ENCODE measurements around the gene PICALM. TPM values are rescaled to one million over a fixed set of nuclear protein-coding genes. Genes with fewer than 3 reads are reported as not detected.

PICALM gene
- polyA plus RNA-seq, 3 donors: 227 to 296 (median 288) TPM

- no peak for DNase-seq (ENCODE audit: extremely low read depth in 1 of 11, low read depth in 9 of 11, low spot score in 4 of 11)
Observed at GRCh38 chr11:86062719-86063118, 6.2 kb downstream of the PICALM start.

DNA sequence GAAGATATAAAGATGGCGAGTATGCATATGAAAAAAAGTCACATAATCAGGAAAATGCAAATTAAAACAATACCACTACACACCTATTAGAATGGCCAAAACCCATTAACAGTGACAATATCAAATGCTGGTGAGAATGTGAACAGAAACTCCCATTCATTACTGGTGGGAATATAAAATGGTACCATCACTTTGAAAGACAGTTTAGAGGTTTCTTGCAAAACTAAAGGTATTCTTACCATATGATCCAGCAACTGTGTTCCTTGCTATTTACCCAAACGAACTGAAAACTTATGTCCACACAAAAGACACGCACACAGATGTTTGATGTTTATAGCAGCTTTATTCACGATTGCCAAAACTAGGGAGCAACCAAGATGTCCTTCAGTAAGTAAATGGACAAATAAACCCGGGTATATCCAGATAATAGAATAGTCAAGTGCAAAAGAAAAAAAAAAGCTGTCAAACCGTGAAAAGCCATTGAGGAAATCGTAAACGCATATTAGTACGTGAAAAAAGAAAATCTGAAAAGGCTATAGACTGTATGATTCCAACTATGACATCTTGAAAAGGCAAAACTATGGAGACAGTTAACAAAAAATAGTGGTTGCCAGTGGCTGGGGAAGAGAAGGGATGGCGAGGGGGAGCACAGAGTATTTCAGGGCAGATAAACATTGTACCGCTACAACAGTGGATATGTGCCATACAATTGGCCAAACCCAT is 7.2 kb downstream of the PICALM start:
- DNase-seq (ENCODE audit: extremely low read depth in 1 of 11, low read depth in 9 of 11, low spot score in 4 of 11): no peak

DNA sequence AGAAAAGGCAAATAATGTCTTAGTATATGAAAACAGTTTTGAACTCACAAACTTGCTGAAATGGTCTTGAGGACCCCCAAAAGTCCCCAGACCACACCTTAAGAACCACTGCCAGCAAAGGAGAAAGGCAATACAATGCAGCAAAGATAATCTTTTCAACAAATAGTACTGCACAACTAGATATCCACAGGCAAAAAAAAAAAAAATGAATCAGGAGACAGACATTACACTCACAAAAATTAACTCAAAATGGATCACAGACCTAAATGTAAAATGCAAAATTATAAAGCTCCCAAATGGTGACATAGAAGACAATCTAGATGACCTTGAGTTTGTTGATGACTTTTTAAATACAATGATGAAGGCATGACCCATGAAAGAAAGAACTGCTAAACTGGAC is 8.3 kb downstream of the PICALM start:
- no peak for DNase-seq (ENCODE audit: extremely low read depth in 1 of 11, low read depth in 9 of 11, low spot score in 4 of 11)

GRCh38 chr11:86058360-86058759 is 10.5 kb downstream of the PICALM start:
- DNase-seq (ENCODE audit: extremely low read depth in 1 of 11, low read depth in 9 of 11, low spot score in 4 of 11): no peak

DNA sequence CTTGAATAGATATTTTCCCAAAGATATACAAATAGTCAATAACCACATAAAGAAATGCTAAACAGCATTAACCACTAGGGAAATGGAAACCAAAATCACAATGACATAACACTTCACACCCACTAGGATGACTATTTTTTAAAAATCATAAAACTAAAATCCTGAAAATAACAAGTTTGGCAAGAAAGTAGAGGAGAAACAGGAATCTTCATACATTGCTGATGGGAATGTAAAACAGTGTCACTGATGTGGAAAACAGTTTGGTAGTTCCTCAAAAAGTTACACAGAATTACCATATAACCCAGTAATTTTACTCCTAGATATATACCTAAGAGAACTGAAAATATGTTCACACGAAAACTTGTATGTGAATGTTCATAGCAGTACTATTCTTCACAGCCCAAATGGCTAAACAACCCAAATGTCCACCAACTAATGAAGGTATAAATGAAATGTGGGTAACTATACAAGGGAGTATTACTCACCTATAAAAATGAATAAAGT is 12.5 kb downstream of the PICALM start:
- no peak for DNase-seq (ENCODE audit: extremely low read depth in 1 of 11, low read depth in 9 of 11, low spot score in 4 of 11)

- no peak for DNase-seq (ENCODE audit: extremely low read depth in 1 of 11, low read depth in 9 of 11, low spot score in 4 of 11)
Observed at GRCh38 chr11:86052693-86053641, 15.9 kb downstream of the PICALM start.

GRCh38 chr11:86050196-86050709 is 18.6 kb downstream of the PICALM start:
- DNase-seq (ENCODE audit: extremely low read depth in 1 of 11, low read depth in 9 of 11, low spot score in 4 of 11): no peak

GRCh38 chr11:86047275-86047991 is 21.5 kb downstream of the PICALM start:
- DNase-seq (ENCODE audit: extremely low read depth in 1 of 11, low read depth in 9 of 11, low spot score in 4 of 11): no peak

- DNase-seq (ENCODE audit: extremely low read depth in 1 of 11, low read depth in 9 of 11, low spot score in 4 of 11): no peak
Observed at GRCh38 chr11:86046116-86046515, 22.8 kb downstream of the PICALM start.

- no peak for DNase-seq (ENCODE audit: extremely low read depth in 1 of 11, low read depth in 9 of 11, low spot score in 4 of 11)
Observed at GRCh38 chr11:86043765-86044503, 24.9 kb downstream of the PICALM start.

DNA sequence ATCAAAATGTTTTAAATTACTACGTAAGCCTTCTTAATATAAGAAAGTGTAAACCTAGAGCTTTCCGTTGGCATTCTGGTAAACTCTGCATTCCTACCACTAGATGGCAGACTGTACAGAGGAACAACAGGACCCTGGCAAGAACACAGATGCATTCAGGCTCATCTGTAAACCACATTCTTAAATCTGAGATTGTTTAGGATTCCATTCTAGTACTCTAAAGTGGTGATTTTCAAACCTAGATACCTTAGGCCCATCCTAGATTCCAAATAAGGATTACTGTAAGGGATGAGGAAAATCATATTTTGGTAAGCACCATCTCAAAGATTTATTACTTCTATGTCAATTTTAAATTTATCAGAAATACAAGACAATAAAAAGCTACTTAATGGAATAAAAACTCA is 26.9 kb downstream of the PICALM start:
- DNase-seq (ENCODE audit: extremely low read depth in 1 of 11, low read depth in 9 of 11, low spot score in 4 of 11): peak; percentile 76 to 94 (median 88)

GRCh38 chr11:86040919-86041850 is 27.7 kb downstream of the PICALM start:
- DNase-seq (ENCODE audit: extremely low read depth in 1 of 11, low read depth in 9 of 11, low spot score in 4 of 11): no peak

- DNase-seq (ENCODE audit: extremely low read depth in 1 of 11, low read depth in 9 of 11, low spot score in 4 of 11): no peak
Observed at GRCh38 chr11:86039094-86039493, 29.8 kb downstream of the PICALM start.

GRCh38 chr11:86037743-86038142 is 31.1 kb downstream of the PICALM start:
- DNase-seq (ENCODE audit: extremely low read depth in 1 of 11, low read depth in 9 of 11, low spot score in 4 of 11): no peak

DNA sequence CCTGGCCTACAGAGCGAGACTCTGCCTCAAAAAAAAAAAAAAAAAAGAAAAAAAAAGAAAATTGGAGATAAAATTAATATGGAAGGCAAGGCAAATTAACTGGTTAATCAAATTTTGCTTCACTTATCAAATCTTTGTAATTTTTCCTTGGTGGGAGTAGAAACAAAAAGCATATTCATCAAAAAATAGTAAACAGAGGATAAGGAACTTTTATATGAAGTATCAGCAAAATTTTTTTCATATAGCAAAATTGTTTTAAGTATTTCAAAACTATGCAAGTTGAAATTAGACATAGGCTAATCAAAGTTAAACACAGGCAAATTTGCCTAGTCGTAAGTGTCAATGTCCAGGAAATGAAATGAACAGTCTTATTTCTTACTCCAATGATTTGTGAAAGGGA is 33.0 kb downstream of the PICALM start:
- no peak for DNase-seq (ENCODE audit: extremely low read depth in 1 of 11, low read depth in 9 of 11, low spot score in 4 of 11)

- peak in 5 of 11 donors; percentile 6 to 28 (median 20) for DNase-seq (ENCODE audit: extremely low read depth in 1 of 11, low read depth in 9 of 11, low spot score in 4 of 11)
Observed at GRCh38 chr11:86035164-86035563, 33.7 kb downstream of the PICALM start.

- DNase-seq (ENCODE audit: extremely low read depth in 1 of 11, low read depth in 9 of 11, low spot score in 4 of 11): no peak
Observed at GRCh38 chr11:86034710-86035109, 34.2 kb downstream of the PICALM start.
